Measurements from ENCODE around the gene ARFIP1. TPM values are rescaled to one million over a fixed set of nuclear protein-coding genes. Genes with fewer than 3 reads are reported as not detected.

ARFIP1 gene
- total and polyA plus RNA-seq, 4 experiments from 2014 or later, result 12.5 to 16.5 (median 14.1) TPM

DNA sequence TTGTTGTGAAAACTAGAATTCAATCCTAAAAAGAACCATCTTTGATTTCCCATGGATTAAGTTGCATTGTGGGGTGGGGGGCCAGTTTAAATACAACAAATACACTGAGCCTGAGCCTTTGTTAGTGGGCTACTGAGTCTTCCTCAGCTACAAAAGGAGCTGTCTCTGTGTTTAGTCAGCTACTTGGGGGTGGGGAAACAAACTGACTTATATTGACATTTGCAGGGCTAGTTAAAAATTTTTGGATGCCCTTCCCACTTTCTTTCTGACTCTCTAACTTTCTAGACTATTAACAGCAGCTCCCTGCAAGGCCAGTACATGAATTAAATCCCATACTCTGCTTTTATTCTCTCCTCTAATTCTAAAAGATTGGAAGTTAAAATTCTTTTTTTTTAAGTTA, 123.9 kb downstream of the ARFIP1 start:
- Histone ChIP-seq H3K4me3 (ENCODE audit: low read length in 2 of 2) (no peak overlapping the region), H3K27me3 (ENCODE audit: insufficient read depth, low read length) (no peaks in the 10 kb centered on the region), H3K27ac (ENCODE audit: low read depth, low read length) (no peak overlapping the region), H3K9me3 (ENCODE audit: control insufficient read depth in 1 of 2, low read length in 2 of 2) (no peaks in the 10 kb centered on the region), H3K4me1 (ENCODE audit: insufficient read depth, low read length) (no peaks in the 10 kb centered on the region), H3K36me3 (ENCODE audit: insufficient read depth, low read length) (no peaks in the 10 kb centered on the region)
- intact Hi-C loops (cut with micrococcal nuclease), result no loop called here
- H3K4me3 Mint-ChIP-seq, result no peak overlapping the region
- no peaks in the 10 kb centered on the region for H3K27me3 Mint-ChIP-seq
- ChIA-PET CTCF (ENCODE audit: partially characterized antibody) (no interaction called here), POLR2A (ENCODE audit: partially characterized antibody) (interaction anchor here (1.0 kb wide), 1 partner anchor 11 kb away, joined by 3 read pairs; no protein-coding TSS in a partner anchor)
- no peak for DNase-seq
- peaks cover 0 to under 1% (median 0%) of the 10 kb centered on the region in 8 donors for H3K9me3 Mint-ChIP-seq
- H3K4me1 Mint-ChIP-seq, result no peaks in the 10 kb centered on the region
- H3K27ac Mint-ChIP-seq, result no peak overlapping the region
- H3K36me3 Mint-ChIP-seq, result peaks cover 15 to 43% of the 10 kb centered on the region in 2 donors

DNA sequence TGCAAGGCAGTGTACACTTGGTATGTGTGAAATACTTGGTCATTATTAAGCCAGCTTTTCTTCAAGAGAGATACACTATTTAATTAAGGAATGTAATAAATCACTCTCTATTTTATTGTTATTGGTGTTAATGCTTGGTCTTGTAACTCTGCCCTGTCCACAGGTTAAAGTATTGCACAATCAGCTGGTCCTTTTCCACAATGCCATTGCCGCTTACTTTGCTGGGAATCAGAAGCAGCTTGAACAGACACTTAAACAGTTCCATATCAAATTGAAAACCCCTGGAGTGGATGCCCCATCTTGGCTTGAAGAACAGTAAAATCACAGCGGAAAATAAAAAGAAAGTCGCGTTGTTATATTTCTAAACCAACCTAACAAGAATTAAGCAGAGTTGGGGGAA, 130.1 kb downstream of the ARFIP1 start:
- no peaks in the 10 kb centered on the region for H3K27me3 ChIP-seq (ENCODE audit: insufficient read depth, low read length)
- no peak overlapping the region for H3K27ac Mint-ChIP-seq
- ChIA-PET CTCF (ENCODE audit: partially characterized antibody) (no interaction called here), POLR2A (ENCODE audit: partially characterized antibody) (no interaction called here)
- no peak overlapping the region for H3K27ac ChIP-seq (ENCODE audit: low read depth, low read length)
- H3K4me3 ChIP-seq (ENCODE audit: low read length in 2 of 2), result no peak overlapping the region
- H3K36me3 Mint-ChIP-seq, result peaks cover 16 to 44% of the 10 kb centered on the region in 2 donors
- no peak overlapping the region for H3K4me3 Mint-ChIP-seq
- H3K9me3 ChIP-seq (ENCODE audit: control insufficient read depth in 1 of 2, low read length in 2 of 2), result no peaks in the 10 kb centered on the region
- H3K27me3 Mint-ChIP-seq, result no peaks in the 10 kb centered on the region
- H3K4me1 Mint-ChIP-seq, result no peaks in the 10 kb centered on the region
- intact Hi-C loops (cut with micrococcal nuclease), result no loop called here
- H3K9me3 Mint-ChIP-seq, result peaks cover 0 to 1% (median 0%) of the 10 kb centered on the region in 8 donors
- peaks cover 4% of the 10 kb centered on the region for H3K36me3 ChIP-seq (ENCODE audit: insufficient read depth, low read length)
- DNase-seq, result no peak
- no peaks in the 10 kb centered on the region for H3K4me1 ChIP-seq (ENCODE audit: insufficient read depth, low read length)

DNA sequence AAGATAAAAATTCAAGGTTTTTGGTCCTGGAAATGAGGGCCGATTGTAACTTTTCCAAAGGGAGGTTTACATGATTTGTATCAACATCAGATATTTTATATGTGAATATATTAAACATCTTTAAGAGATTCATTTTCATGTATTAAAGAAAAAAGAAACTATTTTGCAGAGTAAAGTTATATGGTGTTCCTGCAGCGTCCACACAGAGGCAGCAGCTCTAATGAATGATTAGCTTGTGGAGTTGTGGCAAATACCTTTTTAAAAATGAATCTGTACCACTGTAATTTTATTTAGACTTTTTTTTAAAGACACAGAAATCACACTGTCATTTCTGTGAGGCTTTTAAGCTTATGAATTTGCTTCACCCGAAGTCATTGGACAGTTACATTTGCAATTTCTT, 130.8 kb downstream of the ARFIP1 start:
- no peaks in the 10 kb centered on the region for H3K4me1 Mint-ChIP-seq
- CTCF ChIA-PET (ENCODE audit: partially characterized antibody), result no interaction called here
- Histone ChIP-seq H3K4me1 (ENCODE audit: insufficient read depth, low read length) (no peaks in the 10 kb centered on the region), H3K9me3 (ENCODE audit: control insufficient read depth in 1 of 2, low read length in 2 of 2) (no peaks in the 10 kb centered on the region), H3K27ac (ENCODE audit: low read depth, low read length) (no peak overlapping the region), H3K27me3 (ENCODE audit: insufficient read depth, low read length) (no peaks in the 10 kb centered on the region), H3K36me3 (ENCODE audit: insufficient read depth, low read length) (peaks cover 4% of the 10 kb centered on the region), H3K4me3 (ENCODE audit: low read length in 2 of 2) (no peak overlapping the region)
- peaks cover 16 to 42% of the 10 kb centered on the region in 2 donors for H3K36me3 Mint-ChIP-seq
- H3K27ac Mint-ChIP-seq, result no peak overlapping the region
- POLR2A ChIA-PET (ENCODE audit: partially characterized antibody), result no interaction called here
- H3K4me3 Mint-ChIP-seq, result no peak overlapping the region
- H3K27me3 Mint-ChIP-seq, result no peaks in the 10 kb centered on the region
- no peak for DNase-seq
- intact Hi-C loops (cut with micrococcal nuclease), result no loop called here
- H3K9me3 Mint-ChIP-seq, result peaks cover 0 to 1% (median 0%) of the 10 kb centered on the region in 8 donors

DNA sequence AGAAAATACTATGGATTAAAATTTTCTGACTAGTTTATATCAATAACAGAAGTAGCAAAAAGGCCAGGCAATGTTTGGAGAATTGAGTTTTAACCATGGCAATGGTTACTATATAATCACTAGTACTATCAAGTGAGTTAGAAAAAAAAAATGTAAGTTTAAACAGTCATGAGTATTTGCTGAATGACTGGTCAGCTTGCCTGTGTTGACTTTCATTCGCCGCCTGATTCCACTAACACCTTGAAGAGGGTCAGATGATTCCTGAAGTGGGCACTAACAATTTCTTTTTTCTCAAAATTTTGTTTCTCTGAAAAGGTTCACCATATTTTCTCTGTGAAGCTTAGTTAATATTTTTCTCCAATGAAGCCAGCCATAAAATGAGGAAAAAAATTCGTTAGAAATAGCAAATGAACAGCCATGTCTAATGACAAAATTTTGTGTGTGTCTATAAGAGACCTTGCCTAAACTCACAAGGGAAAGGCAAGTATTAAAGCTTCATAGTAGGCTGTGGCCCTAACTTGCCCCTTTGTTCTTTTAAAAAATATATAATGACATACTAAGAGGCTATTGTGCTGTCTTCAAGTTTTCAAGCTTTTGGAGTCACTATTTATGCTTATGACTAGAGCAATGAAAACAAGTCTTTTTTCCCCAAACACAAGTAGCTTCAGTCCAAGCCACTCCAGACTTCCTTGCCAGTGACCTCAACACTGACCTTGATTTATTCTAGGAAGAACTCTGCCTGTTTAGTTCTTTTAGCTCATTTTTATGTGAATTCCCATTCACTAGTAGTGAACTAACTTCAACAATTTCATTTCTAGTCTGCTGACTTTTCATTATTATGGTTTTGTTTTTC, 138.0 kb downstream of the ARFIP1 start:
- H3K4me1 ChIP-seq (ENCODE audit: insufficient read depth, low read length), result no peaks in the 10 kb centered on the region
- no peak overlapping the region for H3K4me3 Mint-ChIP-seq
- intact Hi-C loops (cut with micrococcal nuclease), result no loop called here
- H3K27ac Mint-ChIP-seq, result no peak overlapping the region
- no peaks in the 10 kb centered on the region for H3K9me3 ChIP-seq (ENCODE audit: control insufficient read depth in 1 of 2, low read length in 2 of 2)
- DNase-seq, result no peak
- H3K27ac ChIP-seq (ENCODE audit: low read depth, low read length), result no peak overlapping the region
- ChIA-PET POLR2A (ENCODE audit: partially characterized antibody) (no interaction called here), CTCF (ENCODE audit: partially characterized antibody) (interaction anchor here (1.0 kb wide), 1 partner anchor 31 kb away, joined by 4 read pairs; no protein-coding TSS in a partner anchor)
- no peaks in the 10 kb centered on the region for H3K4me1 Mint-ChIP-seq
- peaks cover 0 to 22% (median 18%) of the 10 kb centered on the region in 8 donors for H3K9me3 Mint-ChIP-seq
- H3K27me3 Mint-ChIP-seq, result peaks cover 2 to 4% of the 10 kb centered on the region in 2 donors
- H3K36me3 ChIP-seq (ENCODE audit: insufficient read depth, low read length), result no peaks in the 10 kb centered on the region
- no peak overlapping the region for H3K4me3 ChIP-seq (ENCODE audit: low read length in 2 of 2)
- peaks cover 15 to 25% of the 10 kb centered on the region in 2 donors for H3K36me3 Mint-ChIP-seq
- no peaks in the 10 kb centered on the region for H3K27me3 ChIP-seq (ENCODE audit: insufficient read depth, low read length)

DNA sequence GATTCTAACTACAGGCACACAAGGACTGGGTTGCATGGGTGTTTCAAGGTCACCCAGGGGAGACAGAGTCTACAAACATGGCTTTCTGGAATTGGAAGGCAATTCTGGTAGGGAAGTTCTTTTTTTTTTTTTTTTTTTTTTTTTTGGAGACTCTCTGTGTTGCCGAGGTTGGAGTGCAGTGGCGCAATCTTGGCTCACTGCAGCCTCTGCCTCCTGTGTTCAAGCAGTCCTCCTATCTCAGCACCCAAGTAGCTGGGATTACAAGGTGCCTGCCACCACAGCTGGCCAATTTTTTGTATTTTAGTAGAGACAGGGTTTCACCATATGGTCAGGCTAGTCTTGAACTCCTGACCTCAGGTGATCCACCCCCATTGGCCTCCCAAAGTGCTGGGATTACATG, 140.1 kb downstream of the ARFIP1 start:
- H3K9me3 Mint-ChIP-seq, result peaks cover 0 to 24% (median 18%) of the 10 kb centered on the region in 8 donors
- ChIA-PET CTCF (ENCODE audit: partially characterized antibody) (no interaction called here), POLR2A (ENCODE audit: partially characterized antibody) (no interaction called here)
- no peaks in the 10 kb centered on the region for H3K4me1 Mint-ChIP-seq
- H3K4me1 ChIP-seq (ENCODE audit: insufficient read depth, low read length), result no peaks in the 10 kb centered on the region
- peaks cover 15 to 25% of the 10 kb centered on the region in 2 donors for H3K36me3 Mint-ChIP-seq
- H3K4me3 Mint-ChIP-seq, result no peak overlapping the region
- H3K27ac Mint-ChIP-seq, result no peak overlapping the region
- no peak overlapping the region for H3K27ac ChIP-seq (ENCODE audit: low read depth, low read length)
- H3K27me3 Mint-ChIP-seq, result peaks cover 2 to 4% of the 10 kb centered on the region in 2 donors
- intact Hi-C loops (cut with micrococcal nuclease), result no loop called here
- no peaks in the 10 kb centered on the region for H3K27me3 ChIP-seq (ENCODE audit: insufficient read depth, low read length)
- H3K9me3 ChIP-seq (ENCODE audit: control insufficient read depth in 1 of 2, low read length in 2 of 2), result no peaks in the 10 kb centered on the region
- no peak overlapping the region for H3K4me3 ChIP-seq (ENCODE audit: low read length in 2 of 2)
- DNase-seq, result no peak
- H3K36me3 ChIP-seq (ENCODE audit: insufficient read depth, low read length), result no peaks in the 10 kb centered on the region

DNA sequence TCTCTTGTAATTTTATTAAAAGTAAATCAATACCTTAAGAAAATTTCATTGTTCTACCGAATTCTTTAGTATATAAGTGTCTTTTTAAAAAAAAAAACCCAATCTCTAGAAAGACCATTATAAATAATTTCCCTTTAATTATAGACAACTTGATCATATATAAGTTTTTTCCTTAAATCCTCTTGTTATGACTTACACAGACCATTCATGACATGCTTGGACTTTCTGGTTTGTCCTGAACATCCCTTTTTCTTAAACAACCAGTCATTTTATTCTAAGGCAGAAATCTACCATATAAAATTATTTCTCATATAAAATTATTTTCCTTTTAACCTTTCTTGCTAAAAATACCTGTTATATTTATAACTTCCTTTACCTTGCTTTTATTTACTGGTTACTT, 141.0 kb downstream of the ARFIP1 start:
- peaks cover 2 to 4% of the 10 kb centered on the region in 2 donors for H3K27me3 Mint-ChIP-seq
- H3K9me3 ChIP-seq (ENCODE audit: control insufficient read depth in 1 of 2, low read length in 2 of 2), result no peaks in the 10 kb centered on the region
- no peaks in the 10 kb centered on the region for H3K4me1 ChIP-seq (ENCODE audit: insufficient read depth, low read length)
- H3K4me3 ChIP-seq (ENCODE audit: low read length in 2 of 2), result no peak overlapping the region
- H3K27ac ChIP-seq (ENCODE audit: low read depth, low read length), result no peak overlapping the region
- no peak for DNase-seq
- POLR2A ChIA-PET (ENCODE audit: partially characterized antibody), result no interaction called here
- CTCF ChIA-PET (ENCODE audit: partially characterized antibody), result no interaction called here
- H3K9me3 Mint-ChIP-seq, result peaks cover 0 to 24% (median 18%) of the 10 kb centered on the region in 8 donors
- no peak overlapping the region for H3K27ac Mint-ChIP-seq
- no peaks in the 10 kb centered on the region for H3K36me3 ChIP-seq (ENCODE audit: insufficient read depth, low read length)
- peaks cover 15 to 28% of the 10 kb centered on the region in 2 donors for H3K36me3 Mint-ChIP-seq
- H3K27me3 ChIP-seq (ENCODE audit: insufficient read depth, low read length), result no peaks in the 10 kb centered on the region
- intact Hi-C loops (cut with micrococcal nuclease), result no loop called here
- no peaks in the 10 kb centered on the region for H3K4me1 Mint-ChIP-seq
- H3K4me3 Mint-ChIP-seq, result no peak overlapping the region

DNA sequence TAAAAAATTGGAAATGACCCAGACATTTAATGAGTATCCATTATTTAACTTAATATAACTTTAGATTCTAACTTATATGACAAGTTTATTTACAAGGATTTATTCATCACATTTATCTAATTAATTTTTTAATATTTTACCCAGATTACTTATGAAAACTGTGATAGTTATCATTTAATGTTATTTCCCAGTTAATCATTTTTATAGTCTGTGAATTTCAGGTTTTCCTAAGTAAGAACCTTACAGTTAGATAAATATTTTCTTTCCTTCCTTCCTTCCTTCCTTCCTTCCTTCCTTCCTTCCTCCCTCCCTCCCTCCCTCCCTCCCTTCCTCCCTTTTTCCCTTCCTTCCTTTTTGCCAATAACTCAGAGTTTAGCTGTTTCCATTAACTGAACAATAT, 141.5 kb downstream of the ARFIP1 start:
- Histone ChIP-seq H3K27ac (ENCODE audit: low read depth, low read length) (no peak overlapping the region), H3K9me3 (ENCODE audit: control insufficient read depth in 1 of 2, low read length in 2 of 2) (no peaks in the 10 kb centered on the region), H3K27me3 (ENCODE audit: insufficient read depth, low read length) (no peaks in the 10 kb centered on the region), H3K4me1 (ENCODE audit: insufficient read depth, low read length) (no peaks in the 10 kb centered on the region), H3K36me3 (ENCODE audit: insufficient read depth, low read length) (no peaks in the 10 kb centered on the region), H3K4me3 (ENCODE audit: low read length in 2 of 2) (no peak overlapping the region)
- DNase-seq, result no peak
- Mint-ChIP-seq H3K9me3 (peaks cover 0 to 24% (median 18%) of the 10 kb centered on the region in 8 donors), H3K27ac (no peak overlapping the region), H3K4me1 (no peaks in the 10 kb centered on the region), H3K4me3 (no peak overlapping the region), H3K27me3 (peaks cover 2 to 4% of the 10 kb centered on the region in 2 donors), H3K36me3 (peaks cover 15 to 29% of the 10 kb centered on the region in 2 donors)
- ChIA-PET CTCF (ENCODE audit: partially characterized antibody) (no interaction called here), POLR2A (ENCODE audit: partially characterized antibody) (no interaction called here)
- intact Hi-C loops (cut with micrococcal nuclease), result no loop called here

Measured in CD4-positive, alpha-beta memory T cell (primary cell).